ENCODE results near the gene COL23A1. TPM values are rescaled to one million over a fixed set of nuclear protein-coding genes. Genes with fewer than 3 reads are reported as not detected.
A peak's percentile ranks its signal among the peaks of the same experiment; 100 is the strongest.

Gene COL23A1
- total and polyA plus RNA-seq, 3 experiments from 2014 or later, result 0.20 to 0.28 TPM; not detected in 1

GRCh38 chr5:178238711-178239592 is 351.2 kb downstream of the COL23A1 start:
- Mint-ChIP-seq H3K27ac (peak overlapping the region; percentile 89 to 98 (median 93)), H3K27me3 (no peaks in the 10 kb centered on the region), H3K4me3 (peak overlapping the region; percentile 16 to 75 (median 71)), H3K9me3 (no peaks in the 10 kb centered on the region), H3K36me3 (no peaks in the 10 kb centered on the region), H3K4me1 (peaks cover 57 to 79% (median 60%) of the 10 kb centered on the region in 3 donors)
- DNase-seq, result peak in 3 of 5 donors; percentile 22 to 66 (median 51)
- Histone ChIP-seq H3K4me3 (ENCODE audit: low read length) (peak overlapping the region; percentile 22), H3K9me3 (ENCODE audit: low read length) (no peaks in the 10 kb centered on the region), H3K36me3 (ENCODE audit: insufficient read depth, low read length) (no peaks in the 10 kb centered on the region), H3K27ac (ENCODE audit: low read depth, low read length) (peak overlapping the region; percentile 68), H3K4me1 (ENCODE audit: insufficient read depth, low read length) (peaks cover 55% of the 10 kb centered on the region), H3K27me3 (ENCODE audit: insufficient read depth, low read length, poor library complexity, severe bottlenecking) (no peaks in the 10 kb centered on the region)
- CTCF ChIA-PET, result no interaction called here
- POLR2A ChIA-PET, result no interaction called here

GRCh38 chr5:178238313-178238635 is 351.9 kb downstream of the COL23A1 start:
- peaks cover 57 to 83% (median 63%) of the 10 kb centered on the region in 3 donors for H3K4me1 Mint-ChIP-seq
- POLR2A ChIA-PET, result interaction anchor here (0.5 kb wide), 1 partner anchor 1416 kb away, joined by 3 read pairs; no protein-coding TSS in a partner anchor

DNA sequence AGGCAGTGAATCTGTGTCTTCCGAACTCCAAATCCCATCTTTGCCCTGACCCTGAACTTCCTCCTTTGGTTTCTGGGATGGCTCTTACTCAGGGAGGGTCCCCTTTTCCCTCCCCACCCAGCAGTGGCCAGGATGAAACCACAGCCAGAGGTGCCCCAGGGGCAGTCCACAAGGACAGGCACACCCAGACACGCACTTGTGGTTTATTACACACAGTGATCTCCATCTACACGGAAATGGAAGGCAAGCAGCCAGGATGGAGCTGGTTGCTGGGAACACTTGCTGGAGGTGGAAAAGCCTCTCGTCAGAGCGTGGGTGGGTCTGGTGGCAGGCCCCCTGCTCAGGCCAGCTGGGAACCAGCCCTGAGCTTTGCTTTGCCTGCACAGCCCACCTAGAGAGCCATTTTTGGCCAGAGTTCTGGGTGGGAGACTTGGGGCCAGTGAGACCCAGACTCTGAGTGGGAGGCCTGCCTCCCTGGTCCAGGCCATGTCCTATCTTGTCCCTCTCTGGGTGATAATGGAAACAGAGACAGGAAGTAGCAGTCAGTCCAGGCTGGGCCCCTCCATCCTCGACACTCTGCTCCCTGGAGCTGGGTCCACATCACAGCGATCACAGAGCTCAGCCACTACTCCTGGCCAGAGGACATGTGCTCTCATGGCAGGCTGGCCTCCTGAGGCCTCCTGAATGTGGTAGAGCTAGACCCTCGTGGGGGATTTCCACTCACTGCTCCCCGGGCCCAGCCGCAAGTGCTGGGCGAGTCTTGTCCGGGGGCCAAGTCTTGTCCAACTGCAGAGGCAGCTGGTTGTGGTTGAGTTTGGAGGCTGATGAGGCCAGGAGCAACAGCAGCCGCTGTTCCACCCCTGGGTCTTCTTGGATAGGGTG is 352.5 kb downstream of the COL23A1 start:
- Mint-ChIP-seq H3K27ac (peak overlapping the region; percentile 71 to 98 (median 92)), H3K27me3 (no peaks in the 10 kb centered on the region)
- CTCF ChIA-PET, result no interaction called here

More at GRCh38 chr5:178238313-178238635, 351.9 kb downstream of the COL23A1 start:
- H3K9me3 Mint-ChIP-seq, result no peaks in the 10 kb centered on the region
- H3K27me3 ChIP-seq (ENCODE audit: insufficient read depth, low read length, poor library complexity, severe bottlenecking), result no peaks in the 10 kb centered on the region
- peak overlapping the region; percentile 27 for H3K27ac ChIP-seq (ENCODE audit: low read depth, low read length)
- H3K27me3 Mint-ChIP-seq, result no peaks in the 10 kb centered on the region
- H3K4me3 Mint-ChIP-seq, result peak overlapping the region in 5 of 7 donors; percentile 34 to 71 (median 62)
- no peaks in the 10 kb centered on the region for H3K36me3 ChIP-seq (ENCODE audit: insufficient read depth, low read length)
- no peaks in the 10 kb centered on the region for H3K9me3 ChIP-seq (ENCODE audit: low read length)
- H3K27ac Mint-ChIP-seq, result peak overlapping the region; percentile 76 to 98 (median 92)
- peak in 1 of 5 donors; percentile 36 for DNase-seq
- peaks cover 56% of the 10 kb centered on the region for H3K4me1 ChIP-seq (ENCODE audit: insufficient read depth, low read length)
- no peak overlapping the region for H3K4me3 ChIP-seq (ENCODE audit: low read length)
- H3K36me3 Mint-ChIP-seq, result no peaks in the 10 kb centered on the region
- CTCF ChIA-PET, result no interaction called here

DNA sequence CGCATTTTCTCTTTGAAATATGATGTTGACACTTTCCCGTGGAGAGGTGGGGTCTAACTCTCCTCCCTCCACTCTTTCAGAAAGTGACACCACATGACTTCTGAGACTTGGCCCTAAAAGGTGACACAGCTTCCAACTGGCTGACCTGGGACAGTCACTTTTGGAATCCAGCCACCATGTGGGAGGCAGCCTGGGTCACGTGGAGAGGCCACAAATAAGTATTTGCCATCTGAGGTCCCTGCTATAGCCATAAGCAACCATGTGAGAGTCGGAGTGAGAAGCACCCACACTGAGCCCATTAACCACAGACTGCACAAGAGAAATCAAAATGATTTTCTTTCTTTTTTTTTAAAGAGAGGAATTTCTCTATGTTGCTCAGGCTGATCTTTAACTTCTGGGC is 353.5 kb downstream of the COL23A1 start:
- H3K27ac ChIP-seq (ENCODE audit: low read depth, low read length), result no peak overlapping the region
- H3K4me1 ChIP-seq (ENCODE audit: insufficient read depth, low read length), result peaks cover 65% of the 10 kb centered on the region
- POLR2A ChIA-PET, result no interaction called here
- H3K27me3 Mint-ChIP-seq, result no peaks in the 10 kb centered on the region
- DNase-seq, result no peak
- peak overlapping the region in 3 of 7 donors; percentile 24 to 48 (median 39) for H3K4me3 Mint-ChIP-seq
- no peak overlapping the region for H3K4me3 ChIP-seq (ENCODE audit: low read length)
- no peaks in the 10 kb centered on the region for H3K9me3 Mint-ChIP-seq
- H3K9me3 ChIP-seq (ENCODE audit: low read length), result no peaks in the 10 kb centered on the region
- peaks cover 58 to 82% (median 60%) of the 10 kb centered on the region in 3 donors for H3K4me1 Mint-ChIP-seq
- peak overlapping the region in 7 of 8 donors; percentile 38 to 89 (median 76) for H3K27ac Mint-ChIP-seq
- CTCF ChIA-PET, result interaction anchor here (1.0 kb wide), 1 partner anchor 13 kb away, joined by 3 read pairs; no protein-coding TSS in a partner anchor
- no peaks in the 10 kb centered on the region for H3K27me3 ChIP-seq (ENCODE audit: insufficient read depth, low read length, poor library complexity, severe bottlenecking)
- peaks cover 0 to 3% (median 0%) of the 10 kb centered on the region in 3 donors for H3K36me3 Mint-ChIP-seq
- no peaks in the 10 kb centered on the region for H3K36me3 ChIP-seq (ENCODE audit: insufficient read depth, low read length)

More for the DNA sequence above, 352.5 kb downstream of the COL23A1 start:
- Histone ChIP-seq H3K27ac (ENCODE audit: low read depth, low read length) (peak overlapping the region; percentile 27), H3K9me3 (ENCODE audit: low read length) (no peaks in the 10 kb centered on the region), H3K36me3 (ENCODE audit: insufficient read depth, low read length) (no peaks in the 10 kb centered on the region), H3K4me3 (ENCODE audit: low read length) (no peak overlapping the region), H3K27me3 (ENCODE audit: insufficient read depth, low read length, poor library complexity, severe bottlenecking) (no peaks in the 10 kb centered on the region), H3K4me1 (ENCODE audit: insufficient read depth, low read length) (peaks cover 62% of the 10 kb centered on the region)
- H3K4me3 Mint-ChIP-seq, result peak overlapping the region in 5 of 7 donors; percentile 37 to 71 (median 51)
- no peak for DNase-seq
- no peaks in the 10 kb centered on the region for H3K9me3 Mint-ChIP-seq
- peaks cover 57 to 85% (median 63%) of the 10 kb centered on the region in 3 donors for H3K4me1 Mint-ChIP-seq
- H3K36me3 Mint-ChIP-seq, result no peaks in the 10 kb centered on the region
- POLR2A ChIA-PET, result interaction anchor here (0.5 kb wide), 1 partner anchor 1417 kb away, joined by 3 read pairs; no protein-coding TSS in a partner anchor

DNA sequence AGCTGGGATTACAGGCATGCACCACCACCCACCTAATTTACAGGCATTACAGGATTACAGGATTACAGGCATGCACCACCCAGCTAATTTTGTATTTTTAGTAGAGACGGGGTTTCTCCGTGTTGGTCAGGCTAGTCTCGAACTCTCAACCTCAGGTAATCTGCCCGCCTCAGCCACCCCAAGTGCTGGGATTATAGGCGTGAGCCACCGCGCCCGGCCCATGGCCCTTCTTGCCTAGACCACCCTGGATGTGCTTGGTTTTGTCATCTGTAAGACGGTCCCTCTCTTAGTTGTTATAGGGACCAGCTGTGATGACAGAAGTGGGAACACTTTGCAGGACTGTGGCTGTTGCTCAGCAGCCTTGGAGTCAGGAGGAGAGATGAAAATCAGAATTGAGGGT is 354.1 kb downstream of the COL23A1 start:
- Histone ChIP-seq H3K36me3 (ENCODE audit: insufficient read depth, low read length) (peaks cover 3% of the 10 kb centered on the region), H3K27ac (ENCODE audit: low read depth, low read length) (no peak overlapping the region), H3K4me1 (ENCODE audit: insufficient read depth, low read length) (peaks cover 69% of the 10 kb centered on the region), H3K27me3 (ENCODE audit: insufficient read depth, low read length, poor library complexity, severe bottlenecking) (no peaks in the 10 kb centered on the region), H3K9me3 (ENCODE audit: low read length) (no peaks in the 10 kb centered on the region), H3K4me3 (ENCODE audit: low read length) (no peak overlapping the region)
- CTCF ChIA-PET, result interaction anchor here (1.0 kb wide), 1 partner anchor 14 kb away, joined by 3 read pairs; no protein-coding TSS in a partner anchor
- peaks cover 62 to 85% (median 65%) of the 10 kb centered on the region in 3 donors for H3K4me1 Mint-ChIP-seq
- POLR2A ChIA-PET, result interaction anchor here (0.7 to 1.5 kb wide), 2 partner anchors 30 to 32 kb away, joined by 3 to 7 read pairs; partner anchors contain the start of gene HNRNPAB
- H3K27ac Mint-ChIP-seq, result peak overlapping the region in 6 of 8 donors; percentile 43 to 89 (median 77)
- H3K27me3 Mint-ChIP-seq, result no peaks in the 10 kb centered on the region
- H3K36me3 Mint-ChIP-seq, result peaks cover 0 to 8% (median 0%) of the 10 kb centered on the region in 3 donors
- no peaks in the 10 kb centered on the region for H3K9me3 Mint-ChIP-seq
- DNase-seq, result no peak
- H3K4me3 Mint-ChIP-seq, result peak overlapping the region in 1 of 7 donors; percentile 39

DNA sequence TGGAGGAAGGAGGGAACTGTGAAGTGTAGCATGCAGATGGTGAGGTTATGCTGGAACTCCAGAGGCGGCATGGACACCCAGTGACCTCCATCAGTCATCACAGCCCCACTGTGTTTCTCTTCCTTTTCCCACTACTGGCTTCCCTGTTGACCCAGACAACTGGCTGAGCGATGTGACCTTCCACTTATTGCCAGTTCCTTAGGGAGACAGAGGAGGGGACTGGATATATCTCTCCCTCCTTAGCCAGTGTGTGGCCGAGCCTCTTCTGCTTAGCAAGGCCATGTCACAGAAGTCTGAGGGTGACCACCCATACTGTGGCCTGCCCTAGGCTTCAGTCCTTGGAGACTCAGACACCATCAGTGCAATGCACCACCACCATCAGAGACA is 354.6 kb downstream of the COL23A1 start:
- Mint-ChIP-seq H3K27me3 (no peaks in the 10 kb centered on the region), H3K4me1 (peaks cover 62 to 85% (median 65%) of the 10 kb centered on the region in 3 donors), H3K36me3 (peaks cover 0 to 14% (median 0%) of the 10 kb centered on the region in 3 donors), H3K4me3 (peak overlapping the region in 2 of 7 donors; percentile 28 to 46), H3K27ac (peak overlapping the region in 7 of 8 donors; percentile 26 to 91 (median 49)), H3K9me3 (no peaks in the 10 kb centered on the region)
- Histone ChIP-seq H3K27me3 (ENCODE audit: insufficient read depth, low read length, poor library complexity, severe bottlenecking) (no peaks in the 10 kb centered on the region), H3K4me1 (ENCODE audit: insufficient read depth, low read length) (peaks cover 69% of the 10 kb centered on the region), H3K9me3 (ENCODE audit: low read length) (no peaks in the 10 kb centered on the region), H3K4me3 (ENCODE audit: low read length) (no peak overlapping the region), H3K27ac (ENCODE audit: low read depth, low read length) (no peak overlapping the region), H3K36me3 (ENCODE audit: insufficient read depth, low read length) (peaks cover 8% of the 10 kb centered on the region)
- CTCF ChIA-PET, result interaction anchor here (0.6 to 2.3 kb wide), 8 partner anchors 11 to 317 kb away, joined by 3 to 13 read pairs (median 4); partner anchors contain the start of gene HNRNPAB
- POLR2A ChIA-PET, result interaction anchor here (0.7 to 1.5 kb wide), 2 partner anchors 29 to 31 kb away, joined by 3 to 7 read pairs; partner anchors contain the start of gene HNRNPAB
- DNase-seq, result no peak
